ENCODE results near the gene PKNOX2.

DNA sequence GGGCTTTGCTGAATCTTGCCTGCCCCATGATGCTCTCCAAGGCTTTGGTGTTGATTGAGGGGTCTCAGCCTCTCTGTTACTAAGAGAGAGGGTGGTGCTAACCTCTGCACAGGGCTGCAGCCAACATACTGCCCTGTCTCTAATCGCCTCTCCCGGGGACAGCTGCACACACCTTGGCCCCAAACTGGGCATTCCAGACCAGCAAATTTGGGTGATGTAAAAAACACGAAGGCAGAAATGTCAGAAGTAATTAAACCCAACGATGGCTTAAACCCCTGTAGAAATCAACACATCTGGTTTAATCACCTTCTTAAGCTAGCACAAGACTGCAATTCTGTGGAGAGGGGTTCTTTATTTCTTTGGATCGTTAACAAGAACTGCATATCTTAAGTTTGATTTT, 215.0 kb downstream of the PKNOX2 start:
- TF ChIP-seq, protein P1, sequence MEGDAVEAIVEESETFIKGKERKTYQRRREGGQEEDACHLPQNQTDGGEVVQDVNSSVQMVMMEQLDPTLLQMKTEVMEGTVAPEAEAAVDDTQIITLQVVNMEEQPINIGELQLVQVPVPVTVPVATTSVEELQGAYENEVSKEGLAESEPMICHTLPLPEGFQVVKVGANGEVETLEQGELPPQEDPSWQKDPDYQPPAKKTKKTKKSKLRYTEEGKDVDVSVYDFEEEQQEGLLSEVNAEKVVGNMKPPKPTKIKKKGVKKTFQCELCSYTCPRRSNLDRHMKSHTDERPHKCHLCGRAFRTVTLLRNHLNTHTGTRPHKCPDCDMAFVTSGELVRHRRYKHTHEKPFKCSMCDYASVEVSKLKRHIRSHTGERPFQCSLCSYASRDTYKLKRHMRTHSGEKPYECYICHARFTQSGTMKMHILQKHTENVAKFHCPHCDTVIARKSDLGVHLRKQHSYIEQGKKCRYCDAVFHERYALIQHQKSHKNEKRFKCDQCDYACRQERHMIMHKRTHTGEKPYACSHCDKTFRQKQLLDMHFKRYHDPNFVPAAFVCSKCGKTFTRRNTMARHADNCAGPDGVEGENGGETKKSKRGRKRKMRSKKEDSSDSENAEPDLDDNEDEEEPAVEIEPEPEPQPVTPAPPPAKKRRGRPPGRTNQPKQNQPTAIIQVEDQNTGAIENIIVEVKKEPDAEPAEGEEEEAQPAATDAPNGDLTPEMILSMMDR (IDR thresholded peaks at IDR 0.05) = no peak
- TF ChIP-seq POLR2A (IDR thresholded peaks at IDR 0.05) (no peak), EP300 (IDR thresholded peaks at IDR 0.05) (no peak)

Data from sigmoid colon (tissue), 4 donors.